Measurements from ENCODE around the gene PLAC1. TPM values are rescaled to one million over a fixed set of nuclear protein-coding genes. Genes with fewer than 3 reads are reported as not detected.

The PLAC1 gene
- total and polyA plus RNA-seq, 2 of the 13 experiments (the other 11 are each of a cell fraction or from before 2014, with no cell fraction given) = 0.40 to 2.7 TPM

GRCh38 chrX:134600714-134601113 lies 57.6 kb downstream of the PLAC1 start:
- TF ChIP-seq THAP7 (CRISPR knock-in tag; IDR thresholded peaks at IDR 0.05) = no peak
- WGBS (ENCODE audit: low lambda C conversion rate) = 0% methylated on average over 2 of the region's 2 CpGs
- no peaks in the 10 kb centered on the region for H3K36me3 ChIP-seq (replicated peaks in 1 of 2; ENCODE audit: control insufficient read depth in 1 of 2, insufficient read depth in 2 of 2, low read length in 2 of 2)
- ChIA-PET POLR2A (no interaction called here), CTCF (ENCODE audit: low intra/inter-chr PET ratio, low total read pairs) (no interaction called here)
- in situ Hi-C loops (cut with HindIII; ENCODE audit: extremely low pct_ligation_motif_present, low pct_unique_long_range_greater_than_20kb) (no loop called here), intact Hi-C loops (cut with micrococcal nuclease; ENCODE audit: unreplicated experiment) (no loop called here)
- DNase-seq (ENCODE audit: low spot score) (no peak), FAIRE-seq (no peak), ATAC-seq (no peak)
- H3K9ac ChIP-seq (ENCODE audit: insufficient read depth, low read depth, low read length) = no peak overlapping the region
- H3K9me3 ChIP-seq (ENCODE audit: low read length) = no peaks in the 10 kb centered on the region
- no peaks in the 10 kb centered on the region for H3K27me3 ChIP-seq (ENCODE audit: control insufficient read depth in 1 of 2, insufficient read depth in 2 of 2, low read length in 2 of 2)
- H4K20me1 ChIP-seq (ENCODE audit: insufficient read depth, low read length) = no peaks in the 10 kb centered on the region
- no peaks in the 10 kb centered on the region for H3K79me2 ChIP-seq (ENCODE audit: insufficient read depth, low read length)
- H3K4me1 ChIP-seq (ENCODE audit: insufficient read depth, low read length) = 0 out of 2 replicates have a peak, but pooled peaks cover 9% of the 10 kb centered on the region
- no peak overlapping the region for H3K4me2 ChIP-seq (ENCODE audit: low read depth, low read length)
- no TSS peak for BruUV-seq (replicated peaks)
- H2AFZ ChIP-seq (ENCODE audit: low read length) = no peak overlapping the region
- no peak overlapping the region for H3K27ac ChIP-seq (ENCODE audit: extremely low read length, insufficient read depth, low read length)
- no peak overlapping the region for H3K4me3 ChIP-seq (replicated peaks in 1 of 3; ENCODE audit: insufficient read depth in 1 of 3, low read depth in 2 of 3, low read length in 3 of 3)

DNA sequence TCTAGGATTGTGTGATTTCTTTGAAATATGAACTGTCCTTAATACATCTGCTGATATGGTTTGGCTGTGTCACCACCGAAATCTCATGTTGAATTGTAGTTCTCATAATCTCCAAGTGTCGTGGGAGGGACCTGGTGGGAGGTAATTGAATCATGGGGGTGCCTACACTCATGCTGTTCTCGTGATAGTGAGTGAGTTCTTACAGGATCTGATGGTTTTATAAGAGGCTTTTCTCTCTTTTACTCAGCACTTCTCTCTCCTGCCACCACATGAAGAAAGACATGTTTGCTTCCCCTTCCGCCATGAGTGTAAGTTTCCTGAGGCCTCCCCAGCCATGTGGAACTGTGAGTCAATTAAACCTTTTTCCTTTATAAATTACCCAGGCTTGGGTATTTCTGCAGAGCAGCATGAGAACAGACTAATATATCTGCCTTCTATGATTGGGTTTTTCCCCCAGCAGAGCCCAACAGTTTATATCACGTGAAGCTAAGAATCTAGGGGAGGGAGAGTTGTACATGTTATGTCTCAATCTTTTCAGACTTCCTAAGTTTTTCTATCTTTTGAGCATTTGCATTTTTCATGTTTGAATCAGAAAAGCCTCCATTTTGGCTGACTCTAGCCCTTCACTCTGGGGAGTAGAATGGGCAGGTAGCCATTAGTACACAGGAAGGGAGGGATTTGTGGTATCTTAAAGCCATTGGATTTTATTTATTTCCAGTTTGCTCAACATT lies 58.9 kb downstream of the PLAC1 start:
- in situ Hi-C loops (cut with HindIII; ENCODE audit: extremely low pct_ligation_motif_present, low pct_unique_long_range_greater_than_20kb) = no loop called here
- Histone ChIP-seq H3K9ac (ENCODE audit: insufficient read depth, low read depth, low read length) (no peak overlapping the region), H3K27ac (ENCODE audit: extremely low read length, insufficient read depth, low read length) (no peak overlapping the region)

More for the DNA sequence above, 58.9 kb downstream of the PLAC1 start:
- intact Hi-C loops (cut with micrococcal nuclease; ENCODE audit: unreplicated experiment) = no loop called here
- TF ChIP-seq ZNF577 (CRISPR knock-in tag; IDR thresholded peaks at IDR 0.05; ENCODE audit: borderline replicate concordance, low read depth) (no peak), ZNF326 (CRISPR knock-in tag; IDR thresholded peaks at IDR 0.05; ENCODE audit: borderline replicate concordance) (no peak), HOXA7 (CRISPR knock-in tag; IDR thresholded peaks at IDR 0.05) (no peak), MAFF (IDR thresholded peaks at IDR 0.05; ENCODE audit: low read depth, low read length) (no peak), CCDC6 (CRISPR knock-in tag; IDR thresholded peaks at IDR 0.05) (no peak), SRF (IDR thresholded peaks at IDR 0.05; ENCODE audit: low read depth, low read length) (no peak), MAFG (CRISPR knock-in tag; IDR thresholded peaks at IDR 0.05) (no peak)
- TF ChIP-seq, protein P1, sequence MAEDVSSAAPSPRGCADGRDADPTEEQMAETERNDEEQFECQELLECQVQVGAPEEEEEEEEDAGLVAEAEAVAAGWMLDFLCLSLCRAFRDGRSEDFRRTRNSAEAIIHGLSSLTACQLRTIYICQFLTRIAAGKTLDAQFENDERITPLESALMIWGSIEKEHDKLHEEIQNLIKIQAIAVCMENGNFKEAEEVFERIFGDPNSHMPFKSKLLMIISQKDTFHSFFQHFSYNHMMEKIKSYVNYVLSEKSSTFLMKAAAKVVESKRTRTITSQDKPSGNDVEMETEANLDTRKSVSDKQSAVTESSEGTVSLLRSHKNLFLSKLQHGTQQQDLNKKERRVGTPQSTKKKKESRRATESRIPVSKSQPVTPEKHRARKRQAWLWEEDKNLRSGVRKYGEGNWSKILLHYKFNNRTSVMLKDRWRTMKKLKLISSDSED (CRISPR knock-in tag; IDR thresholded peaks at IDR 0.05) = no peak
- TF ChIP-seq, protein P2, sequence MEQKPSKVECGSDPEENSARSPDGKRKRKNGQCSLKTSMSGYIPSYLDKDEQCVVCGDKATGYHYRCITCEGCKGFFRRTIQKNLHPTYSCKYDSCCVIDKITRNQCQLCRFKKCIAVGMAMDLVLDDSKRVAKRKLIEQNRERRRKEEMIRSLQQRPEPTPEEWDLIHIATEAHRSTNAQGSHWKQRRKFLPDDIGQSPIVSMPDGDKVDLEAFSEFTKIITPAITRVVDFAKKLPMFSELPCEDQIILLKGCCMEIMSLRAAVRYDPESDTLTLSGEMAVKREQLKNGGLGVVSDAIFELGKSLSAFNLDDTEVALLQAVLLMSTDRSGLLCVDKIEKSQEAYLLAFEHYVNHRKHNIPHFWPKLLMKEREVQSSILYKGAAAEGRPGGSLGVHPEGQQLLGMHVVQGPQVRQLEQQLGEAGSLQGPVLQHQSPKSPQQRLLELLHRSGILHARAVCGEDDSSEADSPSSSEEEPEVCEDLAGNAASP (CRISPR knock-in tag; IDR thresholded peaks at IDR 0.05; ENCODE audit: borderline replicate concordance) = no peak
- TF ChIP-seq, protein P3, sequence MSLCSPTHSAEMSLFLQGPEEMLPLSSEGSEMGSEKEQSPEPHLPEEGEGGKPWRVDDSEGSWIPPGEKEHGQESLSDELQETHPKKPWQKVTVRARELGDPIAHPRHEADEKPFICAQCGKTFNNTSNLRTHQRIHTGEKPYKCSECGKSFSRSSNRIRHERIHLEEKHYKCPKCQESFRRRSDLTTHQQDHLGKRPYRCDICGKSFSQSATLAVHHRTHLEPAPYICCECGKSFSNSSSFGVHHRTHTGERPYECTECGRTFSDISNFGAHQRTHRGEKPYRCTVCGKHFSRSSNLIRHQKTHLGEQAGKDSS (CRISPR knock-in tag; IDR thresholded peaks at IDR 0.05; ENCODE audit: borderline replicate concordance, low read depth) = no peak
- ChIA-PET POLR2A (no interaction called here), CTCF (ENCODE audit: low intra/inter-chr PET ratio, low total read pairs) (no interaction called here)
- Histone ChIP-seq H3K36me3 (replicated peaks in 1 of 2; ENCODE audit: control insufficient read depth in 1 of 2, insufficient read depth in 2 of 2, low read length in 2 of 2) (no peaks in the 10 kb centered on the region), H3K4me2 (ENCODE audit: low read depth, low read length) (no peak overlapping the region), H4K20me1 (ENCODE audit: insufficient read depth, low read length) (no peaks in the 10 kb centered on the region), H3K4me1 (ENCODE audit: insufficient read depth, low read length) (0 out of 2 replicates have a peak, but pooled peaks cover under 1% of the 10 kb centered on the region), H3K79me2 (ENCODE audit: insufficient read depth, low read length) (no peaks in the 10 kb centered on the region), H2AFZ (ENCODE audit: low read length) (no peak overlapping the region), H3K4me3 (replicated peaks in 1 of 3; ENCODE audit: insufficient read depth in 1 of 3, low read depth in 2 of 3, low read length in 3 of 3) (no peak overlapping the region), H3K27me3 (ENCODE audit: control insufficient read depth in 1 of 2, insufficient read depth in 2 of 2, low read length in 2 of 2) (no peaks in the 10 kb centered on the region), H3K9me3 (ENCODE audit: low read length) (no peaks in the 10 kb centered on the region)
- ATAC-seq = no peak
- WGBS (ENCODE audit: low lambda C conversion rate) = 85% methylated on average over 2 of the region's 5 CpGs
- no peak for FAIRE-seq
- DNase-seq (ENCODE audit: low spot score) = no peak
- no TSS peak for BruUV-seq (replicated peaks)

Data from HepG2 (cell line).